Thymus (tissue), 11 donors: Measurements from ENCODE around the gene RNU6-8. TPM values are rescaled to one million over a fixed set of nuclear protein-coding genes. Genes with fewer than 3 reads are reported as not detected.

ENCODE experiments used
- DNase-seq, 9 donors: peaks; one replicate each; pipeline ENCODE4 v3.0.0-alpha.2; 2013; ENCODE audit warnings: low spot score in 9 of 9, low read depth in 6 of 9, missing footprints in 1 of 9
- H3K27ac ChIP-seq, 2 donors: one replicate each; pipeline ENCODE4 v1.5.1; 2013; ENCODE audit warnings: control low read depth in 1 of 2, low read depth in 1 of 2, low read length in 1 of 2, mild to moderate bottlenecking in 1 of 2, moderate library complexity in 1 of 2
- H3K27me3 ChIP-seq, 2 donors: one replicate each; pipeline ENCODE4 v1.5.1; 2013; ENCODE audit warnings: low read length in 1 of 2; ENCODE audit not compliant: control insufficient read depth in 2 of 2, insufficient read depth in 1 of 2
- H3K36me3 ChIP-seq, 2 donors: one replicate each; pipeline ENCODE4 v1.5.1; 2013; ENCODE audit warnings: low read length in 1 of 2, mild to moderate bottlenecking in 1 of 2, moderate library complexity in 1 of 2; ENCODE audit not compliant: control insufficient read depth in 2 of 2, insufficient read depth in 2 of 2
- H3K4me1 ChIP-seq, 2 donors: one replicate each; pipeline ENCODE4 v1.5.1; 2013; ENCODE audit warnings: low read length in 2 of 2; ENCODE audit not compliant: control insufficient read depth in 2 of 2, insufficient read depth in 2 of 2
- H3K4me3 ChIP-seq, 2 donors: one replicate each; pipeline ENCODE4 v1.5.1; 2013; ENCODE audit warnings: low read length in 2 of 2, control low read depth in 1 of 2, mild to moderate bottlenecking in 1 of 2
- H3K9me3 ChIP-seq, 2 donors: one replicate each; pipeline ENCODE4 v1.5.1; 2013; ENCODE audit warnings: low read length in 1 of 2, mild to moderate bottlenecking in 1 of 2; ENCODE audit not compliant: control insufficient read depth in 2 of 2, insufficient read depth in 1 of 2
- WGBS: extraction: QIAGEN DNeasy Blood & Tissue Kit; methylation state at CpG from one replicate; pipeline ENCODE4 v1.1.7; 2013; 5-methylcytosine and 5-hydroxymethylcytosine counted together
- polyA plus RNA-seq: library from polyadenylated mRNA; stranded (reverse); fragments of 200-250 nt; gene quantifications from one replicate; pipeline ENCODE4 v1.2.3, GENCODE V29; 2013
- total RNA-seq: library from RNA; stranded (reverse); fragments of 120-200 nt; gene quantifications from one replicate; pipeline ENCODE4 v1.2.4, GENCODE V29; 2013
- donor health status: healthy.

The RNU6-8 gene
- total and polyA plus RNA-seq, 2 donors = not detected

DNA sequence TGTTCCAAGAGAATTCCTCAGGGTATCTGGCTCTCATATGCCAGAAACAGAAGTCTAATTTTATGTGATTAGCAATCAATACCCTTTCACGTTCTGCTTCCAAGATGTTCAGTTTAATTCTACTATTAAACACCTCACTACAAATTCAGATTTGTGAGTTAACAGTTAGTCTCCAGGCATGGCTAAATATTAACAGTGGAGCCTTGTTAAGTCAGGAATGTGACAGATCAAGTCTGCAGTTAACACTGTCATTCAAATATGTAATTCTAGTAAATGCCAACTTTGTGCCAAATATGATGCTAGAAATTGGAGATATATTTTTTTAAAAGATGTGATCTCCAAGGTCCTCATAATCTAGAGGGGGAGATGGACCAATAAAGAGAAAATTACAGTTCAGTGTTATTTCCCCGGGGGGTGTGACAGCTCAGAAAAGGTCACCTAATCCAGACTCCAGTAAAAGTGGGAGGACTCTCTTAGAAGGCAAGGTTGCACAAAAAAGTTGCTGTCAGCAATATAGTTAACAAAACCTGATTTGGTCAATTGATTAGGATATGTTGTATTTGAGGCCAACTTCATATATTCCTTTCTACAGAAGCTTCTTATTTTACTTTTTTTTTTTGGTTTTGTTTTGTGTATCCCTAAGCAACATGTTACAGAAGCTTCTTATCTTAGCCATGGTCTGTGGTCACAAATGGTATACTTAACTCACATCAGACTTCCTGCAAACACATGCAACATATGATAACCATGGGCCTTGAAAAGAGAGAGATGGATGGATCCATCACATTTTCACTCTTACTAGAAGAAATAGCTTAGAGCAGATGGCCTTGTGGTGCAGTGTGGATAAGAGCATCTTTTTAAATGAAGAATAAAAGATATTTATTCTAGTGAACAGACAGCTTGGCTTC, 19.7 kb downstream of the RNU6-8 start:
- Histone ChIP-seq H3K36me3 (no peaks in the 10 kb centered on the region), H3K4me1 (no peaks in the 10 kb centered on the region), H3K9me3 (no peaks in the 10 kb centered on the region), H3K27me3 (no peaks in the 10 kb centered on the region), H3K4me3 (no peak overlapping the region), H3K27ac (no peak overlapping the region)
- 94% methylated on average over 2 of the region's 2 CpGs for WGBS
- DNase-seq = no peak

DNA sequence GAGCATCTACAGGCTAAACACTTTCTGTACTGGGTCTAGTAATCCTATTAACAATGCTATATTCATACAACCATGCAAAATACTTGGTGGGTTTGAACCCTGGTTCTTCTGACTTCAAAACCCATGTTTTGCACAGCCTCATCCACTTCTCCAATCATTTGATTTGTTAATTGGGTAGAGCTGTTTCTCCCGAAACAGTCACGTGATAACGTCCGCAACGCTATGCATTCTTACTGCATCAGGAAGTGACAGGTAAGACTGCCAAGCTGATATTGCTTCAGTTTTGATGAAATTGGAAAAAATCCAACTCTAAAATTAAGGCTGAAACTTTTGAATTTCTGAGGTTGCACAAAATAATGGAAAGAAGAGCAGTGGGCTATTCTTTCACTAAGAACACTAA, 31.6 kb downstream of the RNU6-8 start:
- H3K36me3 ChIP-seq = no peaks in the 10 kb centered on the region
- no peak overlapping the region for H3K4me3 ChIP-seq
- H3K9me3 ChIP-seq = no peaks in the 10 kb centered on the region
- no peaks in the 10 kb centered on the region for H3K4me1 ChIP-seq
- WGBS = 82% methylated on average over 5 of the region's 5 CpGs
- no peak for DNase-seq
- no peak overlapping the region for H3K27ac ChIP-seq
- no peaks in the 10 kb centered on the region for H3K27me3 ChIP-seq

- Histone ChIP-seq H3K36me3 (no peaks in the 10 kb centered on the region), H3K4me3 (no peak overlapping the region), H3K27ac (no peak overlapping the region), H3K4me1 (no peaks in the 10 kb centered on the region), H3K9me3 (no peaks in the 10 kb centered on the region), H3K27me3 (no peaks in the 10 kb centered on the region)
- DNase-seq = no peak
- 35% methylated on average over 3 of the region's 3 CpGs for WGBS
These were observed 33.9 kb downstream of the RNU6-8 start for GRCh38 chr14:32169191-32169590.

DNA sequence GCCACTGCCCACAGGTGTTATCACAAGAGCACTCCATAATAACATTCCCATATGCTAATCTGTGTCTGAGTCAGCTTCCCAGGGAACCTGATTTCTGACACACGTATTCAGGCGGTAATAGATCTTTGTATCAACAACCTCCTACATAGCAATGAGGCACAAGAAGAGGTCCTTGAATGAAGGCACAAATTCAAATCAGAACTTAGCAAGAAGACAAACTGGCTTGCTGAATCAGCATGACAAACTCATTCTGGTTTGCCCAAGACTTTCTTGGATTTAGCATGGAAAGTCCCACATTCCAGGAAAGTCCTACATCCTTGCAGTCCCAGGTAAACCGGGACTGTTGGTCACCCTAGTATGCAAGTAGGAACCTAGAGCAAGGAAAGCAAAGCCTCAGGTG, 35.2 kb downstream of the RNU6-8 start:
- 94% methylated on average over 3 of the region's 3 CpGs for WGBS
- H3K36me3 ChIP-seq = no peaks in the 10 kb centered on the region
- no peak overlapping the region for H3K4me3 ChIP-seq
- H3K4me1 ChIP-seq = no peaks in the 10 kb centered on the region
- no peak overlapping the region for H3K27ac ChIP-seq
- no peaks in the 10 kb centered on the region for H3K27me3 ChIP-seq
- no peak for DNase-seq
- no peaks in the 10 kb centered on the region for H3K9me3 ChIP-seq

GRCh38 chr14:32166924-32167323, 36.1 kb downstream of the RNU6-8 start:
- H3K9me3 ChIP-seq = no peaks in the 10 kb centered on the region
- no peak overlapping the region for H3K4me3 ChIP-seq
- 100% methylated on average over 1 of the region's 1 CpG for WGBS
- no peaks in the 10 kb centered on the region for H3K27me3 ChIP-seq
- no peaks in the 10 kb centered on the region for H3K36me3 ChIP-seq
- no peaks in the 10 kb centered on the region for H3K4me1 ChIP-seq
- no peak overlapping the region for H3K27ac ChIP-seq
- DNase-seq = no peak

DNA sequence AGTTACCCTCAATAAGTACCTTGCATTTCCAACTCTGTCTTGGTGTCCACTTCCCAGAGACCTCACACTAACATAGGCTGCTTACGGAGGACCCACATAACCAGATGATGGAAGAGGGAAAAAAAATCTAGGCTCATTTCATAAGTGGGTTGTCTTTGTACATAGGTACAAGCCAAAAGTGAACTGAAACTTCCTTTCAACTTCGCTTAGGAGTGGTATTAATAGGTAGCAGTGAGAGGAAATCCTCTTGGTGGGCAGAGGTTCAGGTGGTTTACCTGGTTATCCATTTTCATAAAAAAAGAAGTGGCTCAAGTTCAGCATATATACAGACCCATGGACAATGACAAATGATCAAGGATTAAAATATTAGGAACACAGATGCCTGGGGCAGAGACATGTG, 37.0 kb downstream of the RNU6-8 start:
- Histone ChIP-seq H3K4me1 (no peaks in the 10 kb centered on the region), H3K27ac (no peak overlapping the region), H3K9me3 (no peaks in the 10 kb centered on the region), H3K36me3 (no peaks in the 10 kb centered on the region), H3K4me3 (no peak overlapping the region), H3K27me3 (no peaks in the 10 kb centered on the region)
- no peak for DNase-seq
- WGBS = 92% methylated on average over 2 of the region's 2 CpGs

Other genes starting within 250 kb of the RNU6-8 start
- gene ARHGAP5, start 126.0 kb downstream of the RNU6-8 start, total RNA-seq = 64.1 TPM
- 25.9 TPM for gene ARHGAP5, start 126.0 kb downstream of the RNU6-8 start, polyA plus RNA-seq
- gene RNU6-7, start 1.2 kb downstream of the RNU6-8 start, total RNA-seq = not detected
- not detected for gene RNU6-7, start 1.2 kb downstream of the RNU6-8 start, polyA plus RNA-seq
- 2.0 TPM for gene AKAP6, start 126.0 kb upstream of the RNU6-8 start, total RNA-seq
- 1.4 TPM for gene AKAP6, start 126.0 kb upstream of the RNU6-8 start, polyA plus RNA-seq